ENCODE results near the gene NR2C1.

DNA sequence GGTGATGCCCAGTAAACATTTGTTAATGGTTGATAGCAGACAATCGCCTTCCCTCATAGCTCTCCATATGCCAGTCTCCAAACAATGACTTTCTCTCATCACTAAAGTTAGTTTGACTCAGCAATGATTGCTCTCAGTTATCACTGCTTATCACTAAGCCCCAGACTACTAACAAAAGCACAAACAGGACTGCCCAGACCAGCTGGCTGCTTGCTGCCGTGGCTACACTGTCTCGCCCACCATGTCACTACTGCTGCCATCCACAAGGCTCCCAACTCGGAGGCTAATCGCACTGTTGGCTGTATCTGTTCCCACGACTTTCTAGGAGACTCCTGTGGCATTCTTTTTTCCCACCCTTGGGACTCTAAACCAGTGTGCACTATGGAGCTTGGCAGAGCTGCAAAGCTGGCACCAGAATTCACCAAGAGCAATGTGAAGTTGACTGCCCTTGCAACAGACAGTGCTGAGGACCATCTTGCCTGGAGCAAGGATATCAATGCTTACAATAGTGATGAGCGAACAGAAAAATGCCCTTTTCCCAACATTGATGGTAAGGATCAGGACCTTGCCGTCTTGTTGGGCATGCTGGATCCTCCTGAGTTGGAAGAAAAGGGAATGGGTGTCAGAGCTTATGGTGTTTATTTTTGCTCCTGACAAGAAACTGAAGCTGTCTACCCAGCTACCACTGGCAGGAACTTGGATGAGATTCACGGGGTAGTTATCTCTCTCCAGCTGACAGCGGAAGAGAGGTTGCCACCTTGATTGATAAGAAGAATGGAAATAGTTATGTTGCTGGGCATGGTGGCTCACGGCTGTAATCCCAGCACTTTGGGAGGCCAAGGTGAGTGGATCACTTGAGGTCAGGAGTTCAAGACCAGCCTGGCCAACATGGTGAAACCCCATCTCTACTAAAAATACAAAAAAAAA is 27.1 kb upstream of the NR2C1 start:
- TF ChIP-seq, protein P1, sequence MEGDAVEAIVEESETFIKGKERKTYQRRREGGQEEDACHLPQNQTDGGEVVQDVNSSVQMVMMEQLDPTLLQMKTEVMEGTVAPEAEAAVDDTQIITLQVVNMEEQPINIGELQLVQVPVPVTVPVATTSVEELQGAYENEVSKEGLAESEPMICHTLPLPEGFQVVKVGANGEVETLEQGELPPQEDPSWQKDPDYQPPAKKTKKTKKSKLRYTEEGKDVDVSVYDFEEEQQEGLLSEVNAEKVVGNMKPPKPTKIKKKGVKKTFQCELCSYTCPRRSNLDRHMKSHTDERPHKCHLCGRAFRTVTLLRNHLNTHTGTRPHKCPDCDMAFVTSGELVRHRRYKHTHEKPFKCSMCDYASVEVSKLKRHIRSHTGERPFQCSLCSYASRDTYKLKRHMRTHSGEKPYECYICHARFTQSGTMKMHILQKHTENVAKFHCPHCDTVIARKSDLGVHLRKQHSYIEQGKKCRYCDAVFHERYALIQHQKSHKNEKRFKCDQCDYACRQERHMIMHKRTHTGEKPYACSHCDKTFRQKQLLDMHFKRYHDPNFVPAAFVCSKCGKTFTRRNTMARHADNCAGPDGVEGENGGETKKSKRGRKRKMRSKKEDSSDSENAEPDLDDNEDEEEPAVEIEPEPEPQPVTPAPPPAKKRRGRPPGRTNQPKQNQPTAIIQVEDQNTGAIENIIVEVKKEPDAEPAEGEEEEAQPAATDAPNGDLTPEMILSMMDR (IDR thresholded peaks at IDR 0.05): no peak
- TF ChIP-seq POLR2A (IDR thresholded peaks at IDR 0.05) (no peak), EP300 (IDR thresholded peaks at IDR 0.05) (no peak)
